ENCODE results near the gene ACAT1.

DNA sequence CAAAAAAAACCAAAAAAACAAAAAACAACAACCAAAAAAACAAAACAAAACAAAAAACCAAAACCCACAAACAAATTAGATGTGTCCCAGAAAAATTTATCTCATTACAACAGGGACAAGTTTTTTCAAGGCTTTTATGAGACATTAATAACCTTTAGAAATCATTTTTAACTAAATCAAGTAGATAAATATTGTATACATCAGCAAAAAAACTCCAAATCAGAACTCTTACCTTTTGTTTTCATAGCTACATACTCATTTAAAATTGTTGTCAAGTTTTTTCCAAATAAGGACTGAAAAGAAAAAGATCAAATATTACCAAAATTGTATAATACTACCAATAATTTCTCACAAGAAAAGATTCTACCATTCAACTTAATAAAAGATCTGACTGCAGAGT, 72.4 kb downstream of the ACAT1 start:
- TF ChIP-seq EZH2phosphoT487 (IDR thresholded peaks at IDR 0.05; ENCODE audit: borderline replicate concordance, low read depth, low read length) = no peak
- TF ChIP-seq, protein P1, sequence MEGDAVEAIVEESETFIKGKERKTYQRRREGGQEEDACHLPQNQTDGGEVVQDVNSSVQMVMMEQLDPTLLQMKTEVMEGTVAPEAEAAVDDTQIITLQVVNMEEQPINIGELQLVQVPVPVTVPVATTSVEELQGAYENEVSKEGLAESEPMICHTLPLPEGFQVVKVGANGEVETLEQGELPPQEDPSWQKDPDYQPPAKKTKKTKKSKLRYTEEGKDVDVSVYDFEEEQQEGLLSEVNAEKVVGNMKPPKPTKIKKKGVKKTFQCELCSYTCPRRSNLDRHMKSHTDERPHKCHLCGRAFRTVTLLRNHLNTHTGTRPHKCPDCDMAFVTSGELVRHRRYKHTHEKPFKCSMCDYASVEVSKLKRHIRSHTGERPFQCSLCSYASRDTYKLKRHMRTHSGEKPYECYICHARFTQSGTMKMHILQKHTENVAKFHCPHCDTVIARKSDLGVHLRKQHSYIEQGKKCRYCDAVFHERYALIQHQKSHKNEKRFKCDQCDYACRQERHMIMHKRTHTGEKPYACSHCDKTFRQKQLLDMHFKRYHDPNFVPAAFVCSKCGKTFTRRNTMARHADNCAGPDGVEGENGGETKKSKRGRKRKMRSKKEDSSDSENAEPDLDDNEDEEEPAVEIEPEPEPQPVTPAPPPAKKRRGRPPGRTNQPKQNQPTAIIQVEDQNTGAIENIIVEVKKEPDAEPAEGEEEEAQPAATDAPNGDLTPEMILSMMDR (conservative IDR thresholded peaks at IDR 0.05; ENCODE audit: low read length) = no peak

All from OCI-LY7 (cell line).